Measurements from ENCODE around the gene USF2.

USF2 gene

DNA sequence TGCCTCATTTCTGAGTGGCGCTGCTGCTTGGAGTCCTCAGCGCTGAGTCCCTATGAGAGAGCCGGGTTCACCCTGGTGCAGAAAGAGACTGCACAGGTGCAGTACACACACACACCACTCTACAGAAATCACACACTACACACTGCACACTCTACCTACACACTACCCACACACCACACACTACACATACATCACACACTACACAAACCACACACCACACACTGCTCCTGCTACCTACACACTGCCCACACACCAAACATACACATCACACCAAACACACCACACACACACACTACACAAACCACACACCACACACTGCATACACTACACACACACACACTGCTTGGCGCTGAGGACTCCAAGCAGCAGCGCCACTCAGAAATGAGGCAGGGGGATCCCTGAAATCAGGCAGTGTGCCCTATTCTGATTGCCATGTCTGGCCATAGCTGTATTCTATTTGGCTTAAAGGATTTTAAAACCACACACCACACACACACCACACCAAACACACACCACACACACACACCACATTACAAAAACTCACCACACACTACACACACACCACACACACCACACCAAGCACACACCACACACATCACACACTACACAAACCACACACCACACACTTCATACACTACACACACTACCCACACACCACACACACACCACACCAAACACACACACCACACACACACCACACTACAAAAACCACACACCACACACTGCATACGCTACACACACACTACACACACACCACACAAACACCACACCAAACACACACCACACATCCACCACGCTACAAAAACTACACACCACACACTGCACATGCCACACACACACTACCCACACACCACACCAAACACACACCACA, 28.1 kb downstream of the USF2 start (continued):
- TF ChIP-seq, protein P1, sequence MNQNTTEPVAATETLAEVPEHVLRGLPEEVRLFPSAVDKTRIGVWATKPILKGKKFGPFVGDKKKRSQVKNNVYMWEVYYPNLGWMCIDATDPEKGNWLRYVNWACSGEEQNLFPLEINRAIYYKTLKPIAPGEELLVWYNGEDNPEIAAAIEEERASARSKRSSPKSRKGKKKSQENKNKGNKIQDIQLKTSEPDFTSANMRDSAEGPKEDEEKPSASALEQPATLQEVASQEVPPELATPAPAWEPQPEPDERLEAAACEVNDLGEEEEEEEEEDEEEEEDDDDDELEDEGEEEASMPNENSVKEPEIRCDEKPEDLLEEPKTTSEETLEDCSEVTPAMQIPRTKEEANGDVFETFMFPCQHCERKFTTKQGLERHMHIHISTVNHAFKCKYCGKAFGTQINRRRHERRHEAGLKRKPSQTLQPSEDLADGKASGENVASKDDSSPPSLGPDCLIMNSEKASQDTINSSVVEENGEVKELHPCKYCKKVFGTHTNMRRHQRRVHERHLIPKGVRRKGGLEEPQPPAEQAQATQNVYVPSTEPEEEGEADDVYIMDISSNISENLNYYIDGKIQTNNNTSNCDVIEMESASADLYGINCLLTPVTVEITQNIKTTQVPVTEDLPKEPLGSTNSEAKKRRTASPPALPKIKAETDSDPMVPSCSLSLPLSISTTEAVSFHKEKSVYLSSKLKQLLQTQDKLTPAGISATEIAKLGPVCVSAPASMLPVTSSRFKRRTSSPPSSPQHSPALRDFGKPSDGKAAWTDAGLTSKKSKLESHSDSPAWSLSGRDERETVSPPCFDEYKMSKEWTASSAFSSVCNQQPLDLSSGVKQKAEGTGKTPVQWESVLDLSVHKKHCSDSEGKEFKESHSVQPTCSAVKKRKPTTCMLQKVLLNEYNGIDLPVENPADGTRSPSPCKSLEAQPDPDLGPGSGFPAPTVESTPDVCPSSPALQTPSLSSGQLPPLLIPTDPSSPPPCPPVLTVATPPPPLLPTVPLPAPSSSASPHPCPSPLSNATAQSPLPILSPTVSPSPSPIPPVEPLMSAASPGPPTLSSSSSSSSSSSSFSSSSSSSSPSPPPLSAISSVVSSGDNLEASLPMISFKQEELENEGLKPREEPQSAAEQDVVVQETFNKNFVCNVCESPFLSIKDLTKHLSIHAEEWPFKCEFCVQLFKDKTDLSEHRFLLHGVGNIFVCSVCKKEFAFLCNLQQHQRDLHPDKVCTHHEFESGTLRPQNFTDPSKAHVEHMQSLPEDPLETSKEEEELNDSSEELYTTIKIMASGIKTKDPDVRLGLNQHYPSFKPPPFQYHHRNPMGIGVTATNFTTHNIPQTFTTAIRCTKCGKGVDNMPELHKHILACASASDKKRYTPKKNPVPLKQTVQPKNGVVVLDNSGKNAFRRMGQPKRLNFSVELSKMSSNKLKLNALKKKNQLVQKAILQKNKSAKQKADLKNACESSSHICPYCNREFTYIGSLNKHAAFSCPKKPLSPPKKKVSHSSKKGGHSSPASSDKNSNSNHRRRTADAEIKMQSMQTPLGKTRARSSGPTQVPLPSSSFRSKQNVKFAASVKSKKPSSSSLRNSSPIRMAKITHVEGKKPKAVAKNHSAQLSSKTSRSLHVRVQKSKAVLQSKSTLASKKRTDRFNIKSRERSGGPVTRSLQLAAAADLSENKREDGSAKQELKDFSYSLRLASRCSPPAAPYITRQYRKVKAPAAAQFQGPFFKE (tag by site-specific recombination; IDR thresholded peaks at IDR 0.05; ENCODE audit: borderline replicate concordance): no peak
- TF ChIP-seq ZNF239 (tag by site-specific recombination; IDR thresholded peaks at IDR 0.05) (peak; percentile 39; the same call in 1 of the 2 replicates), GFI1B (tag by site-specific recombination; IDR thresholded peaks at IDR 0.05) (no peak), ZBTB21 (tag by site-specific recombination; IDR thresholded peaks at IDR 0.05) (peak; percentile 45; the same call in 1 of the 2 replicates), ZSCAN4 (tag by site-specific recombination; IDR thresholded peaks at IDR 0.05) (peak; percentile 23; the same call in 1 of the 2 replicates), ZNF404 (tag by site-specific recombination; IDR thresholded peaks at IDR 0.05) (no peak), ZNF37A (tag by site-specific recombination; IDR thresholded peaks at IDR 0.05) (no peak), ZNF274 (IDR thresholded peaks at IDR 0.05; ENCODE audit: low read length) (no peak), ZNF274 (tag by site-specific recombination; IDR thresholded peaks at IDR 0.05; ENCODE audit: borderline replicate concordance) (peak; percentile 39), BCL11A (tag by site-specific recombination; IDR thresholded peaks at IDR 0.05; ENCODE audit: low read depth) (no peak; the same call in 1 of the 2 replicates), ZNF138 (tag by site-specific recombination; IDR thresholded peaks at IDR 0.05; ENCODE audit: borderline replicate concordance) (no peak), ZNF600 (tag by site-specific recombination; IDR thresholded peaks at IDR 0.05) (peak; percentile 46; the same call in 1 of the 2 replicates), ZNF830 (tag by site-specific recombination; IDR thresholded peaks at IDR 0.05; ENCODE audit: low read depth) (no peak), ZNF341 (tag by site-specific recombination; IDR thresholded peaks at IDR 0.05; ENCODE audit: low read depth) (no peak), ZNF157 (tag by site-specific recombination; IDR thresholded peaks at IDR 0.05) (peak; percentile 47), ZFHX2 (tag by site-specific recombination; conservative IDR thresholded peaks at IDR 0.05) (peak; percentile 100), ZNF433 (tag by site-specific recombination; IDR thresholded peaks at IDR 0.05; ENCODE audit: low read depth) (no peak), ZNF350 (tag by site-specific recombination; IDR thresholded peaks at IDR 0.05) (no peak), OSR2 (tag by site-specific recombination; IDR thresholded peaks at IDR 0.05) (no peak; the same call in 1 of the 2 replicates), GLIS1 (tag by site-specific recombination; IDR thresholded peaks at IDR 0.05) (no peak), ZNF654 (tag by site-specific recombination; IDR thresholded peaks at IDR 0.05; ENCODE audit: low read depth) (no peak), ZNF776 (tag by site-specific recombination; IDR thresholded peaks at IDR 0.05; ENCODE audit: borderline replicate concordance) (0 out of 2 replicates have a peak, but pooled peaks have one; percentile 54)
- TF ChIP-seq, protein P2, sequence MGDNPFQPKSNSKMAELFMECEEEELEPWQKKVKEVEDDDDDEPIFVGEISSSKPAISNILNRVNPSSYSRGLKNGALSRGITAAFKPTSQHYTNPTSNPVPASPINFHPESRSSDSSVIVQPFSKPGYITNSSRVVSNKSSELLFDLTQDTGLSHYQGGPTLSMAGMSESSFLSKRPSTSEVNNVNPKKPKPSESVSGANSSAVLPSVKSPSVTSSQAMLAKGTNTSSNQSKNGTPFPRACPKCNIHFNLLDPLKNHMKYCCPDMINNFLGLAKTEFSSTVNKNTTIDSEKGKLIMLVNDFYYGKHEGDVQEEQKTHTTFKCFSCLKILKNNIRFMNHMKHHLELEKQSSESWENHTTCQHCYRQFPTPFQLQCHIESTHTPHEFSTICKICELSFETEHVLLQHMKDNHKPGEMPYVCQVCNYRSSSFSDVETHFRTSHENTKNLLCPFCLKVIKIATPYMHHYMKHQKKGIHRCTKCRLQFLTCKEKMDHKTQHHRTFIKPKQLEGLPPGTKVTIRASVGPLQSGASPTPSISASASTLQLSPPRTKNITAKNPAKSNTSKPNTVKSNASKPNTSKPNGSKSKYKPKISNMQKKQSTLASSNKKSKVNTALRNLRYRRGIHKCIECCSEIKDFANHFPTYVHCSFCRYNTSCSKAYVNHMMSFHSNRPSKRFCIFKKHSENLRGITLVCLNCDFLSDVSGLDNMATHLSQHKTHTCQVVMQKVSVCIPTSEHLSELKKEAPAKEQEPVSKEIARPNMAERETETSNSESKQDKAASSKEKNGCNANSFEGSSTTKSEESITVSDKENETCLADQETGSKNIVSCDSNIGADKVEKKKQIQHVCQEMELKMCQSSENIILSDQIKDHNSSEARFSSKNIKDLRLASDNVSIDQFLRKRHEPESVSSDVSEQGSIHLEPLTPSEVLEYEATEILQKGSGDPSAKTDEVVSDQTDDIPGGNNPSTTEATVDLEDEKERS (tag by site-specific recombination; IDR thresholded peaks at IDR 0.05): no peak
- TF ChIP-seq, protein P3, sequence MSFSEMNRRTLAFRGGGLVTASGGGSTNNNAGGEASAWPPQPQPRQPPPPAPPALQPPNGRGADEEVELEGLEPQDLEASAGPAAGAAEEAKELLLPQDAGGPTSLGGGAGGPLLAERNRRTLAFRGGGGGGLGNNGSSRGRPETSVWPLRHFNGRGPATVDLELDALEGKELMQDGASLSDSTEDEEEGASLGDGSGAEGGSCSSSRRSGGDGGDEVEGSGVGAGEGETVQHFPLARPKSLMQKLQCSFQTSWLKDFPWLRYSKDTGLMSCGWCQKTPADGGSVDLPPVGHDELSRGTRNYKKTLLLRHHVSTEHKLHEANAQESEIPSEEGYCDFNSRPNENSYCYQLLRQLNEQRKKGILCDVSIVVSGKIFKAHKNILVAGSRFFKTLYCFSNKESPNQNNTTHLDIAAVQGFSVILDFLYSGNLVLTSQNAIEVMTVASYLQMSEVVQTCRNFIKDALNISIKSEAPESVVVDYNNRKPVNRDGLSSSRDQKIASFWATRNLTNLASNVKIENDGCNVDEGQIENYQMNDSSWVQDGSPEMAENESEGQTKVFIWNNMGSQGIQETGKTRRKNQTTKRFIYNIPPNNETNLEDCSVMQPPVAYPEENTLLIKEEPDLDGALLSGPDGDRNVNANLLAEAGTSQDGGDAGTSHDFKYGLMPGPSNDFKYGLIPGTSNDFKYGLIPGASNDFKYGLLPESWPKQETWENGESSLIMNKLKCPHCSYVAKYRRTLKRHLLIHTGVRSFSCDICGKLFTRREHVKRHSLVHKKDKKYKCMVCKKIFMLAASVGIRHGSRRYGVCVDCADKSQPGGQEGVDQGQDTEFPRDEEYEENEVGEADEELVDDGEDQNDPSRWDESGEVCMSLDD (tag by site-specific recombination; IDR thresholded peaks at IDR 0.05): peak; percentile 30; the same call in 1 of the 2 replicates
- TF ChIP-seq, protein P4, sequence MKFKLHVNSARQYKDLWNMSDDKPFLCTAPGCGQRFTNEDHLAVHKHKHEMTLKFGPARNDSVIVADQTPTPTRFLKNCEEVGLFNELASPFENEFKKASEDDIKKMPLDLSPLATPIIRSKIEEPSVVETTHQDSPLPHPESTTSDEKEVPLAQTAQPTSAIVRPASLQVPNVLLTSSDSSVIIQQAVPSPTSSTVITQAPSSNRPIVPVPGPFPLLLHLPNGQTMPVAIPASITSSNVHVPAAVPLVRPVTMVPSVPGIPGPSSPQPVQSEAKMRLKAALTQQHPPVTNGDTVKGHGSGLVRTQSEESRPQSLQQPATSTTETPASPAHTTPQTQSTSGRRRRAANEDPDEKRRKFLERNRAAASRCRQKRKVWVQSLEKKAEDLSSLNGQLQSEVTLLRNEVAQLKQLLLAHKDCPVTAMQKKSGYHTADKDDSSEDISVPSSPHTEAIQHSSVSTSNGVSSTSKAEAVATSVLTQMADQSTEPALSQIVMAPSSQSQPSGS (tag by site-specific recombination; IDR thresholded peaks at IDR 0.05; ENCODE audit: low read depth): no peak

Data from HEK293 (cell line).